ENCODE measurements around the gene CD82.

CD82 gene

DNA sequence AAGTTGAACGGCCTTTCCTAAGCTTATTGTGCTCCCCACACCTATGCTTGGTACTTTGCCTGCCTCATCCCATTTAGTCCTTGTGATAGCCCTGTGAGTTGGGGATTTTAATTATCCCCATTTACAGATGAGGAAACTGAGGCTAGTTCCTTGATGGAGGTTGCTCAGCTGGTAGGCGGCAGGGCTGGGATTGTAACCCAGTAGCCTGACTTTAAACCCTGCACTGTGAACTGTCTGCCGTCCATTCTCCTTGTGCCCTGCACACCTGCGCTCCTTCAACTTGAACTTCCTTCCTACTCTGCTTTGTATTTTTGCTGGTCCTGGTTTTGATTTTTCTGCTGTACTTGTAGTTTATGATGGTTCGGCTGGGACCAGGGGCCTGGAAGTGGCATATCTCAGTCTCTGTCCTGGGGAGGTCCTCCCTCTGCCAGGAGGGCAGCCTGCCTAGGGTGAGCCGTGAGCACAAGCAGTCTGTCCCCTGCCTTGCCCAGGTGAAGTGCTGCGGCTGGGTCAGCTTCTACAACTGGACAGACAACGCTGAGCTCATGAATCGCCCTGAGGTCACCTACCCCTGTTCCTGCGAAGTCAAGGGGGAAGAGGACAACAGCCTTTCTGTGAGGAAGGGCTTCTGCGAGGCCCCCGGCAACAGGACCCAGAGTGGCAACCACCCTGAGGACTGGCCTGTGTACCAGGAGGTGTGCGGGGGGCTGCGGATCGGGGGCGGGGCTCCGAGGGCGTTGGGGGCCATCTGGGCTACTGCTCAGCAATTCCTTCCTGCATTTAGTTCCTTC is 52.4 kb downstream of the CD82 start:
- DNase-seq (ENCODE audit: low spot score): no peak

DNA sequence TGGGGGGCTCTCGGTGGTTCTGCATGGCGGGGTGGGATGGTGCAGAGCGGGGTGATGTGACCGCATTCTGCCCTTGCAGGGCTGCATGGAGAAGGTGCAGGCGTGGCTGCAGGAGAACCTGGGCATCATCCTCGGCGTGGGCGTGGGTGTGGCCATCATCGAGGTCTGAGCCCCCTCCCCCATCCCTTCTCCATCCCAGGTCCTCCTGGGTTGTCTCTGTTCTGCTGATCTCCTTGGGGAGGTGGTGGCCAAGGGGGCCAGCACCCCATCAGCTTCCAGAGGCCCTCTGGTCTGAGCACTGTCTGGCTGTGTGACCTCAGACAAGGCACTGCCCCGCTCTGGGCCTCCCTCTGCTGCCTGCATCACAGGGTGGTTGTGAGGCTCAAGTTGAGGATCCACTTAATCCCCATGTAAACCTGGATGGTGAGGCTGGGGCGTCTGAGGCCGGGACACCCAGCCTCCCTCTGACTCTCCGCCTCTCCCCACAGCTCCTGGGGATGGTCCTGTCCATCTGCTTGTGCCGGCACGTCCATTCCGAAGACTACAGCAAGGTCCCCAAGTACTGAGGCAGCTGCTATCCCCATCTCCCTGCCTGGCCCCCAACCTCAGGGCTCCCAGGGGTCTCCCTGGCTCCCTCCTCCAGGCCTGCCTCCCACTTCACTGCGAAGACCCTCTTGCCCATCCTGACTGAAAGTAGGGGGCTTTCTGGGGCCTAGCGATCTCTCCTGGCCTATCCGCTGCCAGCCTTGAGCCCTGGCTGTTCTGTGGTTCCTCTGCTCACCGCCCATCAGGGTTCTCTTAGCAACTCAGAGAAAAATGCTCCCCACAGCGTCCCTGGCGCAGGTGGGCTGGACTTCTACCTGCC is 53.3 kb downstream of the CD82 start:
- no peak for DNase-seq (ENCODE audit: low spot score)

DNA sequence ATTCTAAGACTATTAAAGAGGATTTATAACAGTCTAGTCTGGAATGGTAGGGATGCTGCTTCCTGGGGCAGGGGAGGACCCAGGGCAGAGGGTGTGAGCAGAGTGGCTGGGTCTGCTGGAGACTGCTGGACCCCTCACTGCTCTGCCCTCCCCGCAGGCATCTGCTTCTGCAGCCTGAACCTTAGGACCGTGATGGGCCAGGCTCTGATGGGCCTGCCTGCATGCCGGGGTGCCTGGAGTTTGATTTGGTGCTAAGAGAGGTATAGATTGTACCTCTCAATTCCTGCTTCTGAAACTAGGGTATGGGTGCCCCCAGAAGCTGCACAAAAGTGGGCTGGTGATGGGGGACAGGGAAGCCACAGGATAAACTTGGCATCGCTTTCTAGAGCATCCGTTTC is 54.9 kb downstream of the CD82 start:
- DNase-seq (ENCODE audit: low spot score): no peak

DNA sequence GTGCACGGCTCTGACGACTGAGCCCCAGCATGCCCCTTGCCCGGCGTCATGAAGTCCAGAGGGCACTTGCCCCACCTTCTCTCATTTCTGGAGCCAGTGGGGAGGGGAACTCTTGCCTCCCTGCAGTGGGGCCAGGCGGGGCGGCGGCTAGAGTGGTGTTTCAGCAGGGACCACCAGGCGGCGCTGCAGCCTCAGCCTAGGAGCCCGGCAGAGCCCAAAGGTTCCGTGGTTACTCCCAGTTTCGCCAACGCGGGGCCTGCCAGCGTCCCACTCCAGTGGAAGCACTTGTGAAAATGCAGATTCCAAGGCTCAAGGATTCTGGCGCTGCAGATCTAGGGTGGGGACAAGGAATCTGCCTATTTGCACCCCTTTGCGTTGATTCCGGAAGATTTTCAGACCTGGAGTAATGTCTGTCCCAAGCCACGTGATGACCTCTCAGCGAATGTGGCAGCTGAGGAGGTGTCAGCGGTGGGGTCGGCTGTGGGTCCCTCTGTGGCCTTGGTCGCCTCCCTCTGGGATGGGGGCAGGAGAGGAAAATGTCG is 55.7 kb downstream of the CD82 start:
- peak; percentile 51 for DNase-seq (ENCODE audit: low spot score)

DNA sequence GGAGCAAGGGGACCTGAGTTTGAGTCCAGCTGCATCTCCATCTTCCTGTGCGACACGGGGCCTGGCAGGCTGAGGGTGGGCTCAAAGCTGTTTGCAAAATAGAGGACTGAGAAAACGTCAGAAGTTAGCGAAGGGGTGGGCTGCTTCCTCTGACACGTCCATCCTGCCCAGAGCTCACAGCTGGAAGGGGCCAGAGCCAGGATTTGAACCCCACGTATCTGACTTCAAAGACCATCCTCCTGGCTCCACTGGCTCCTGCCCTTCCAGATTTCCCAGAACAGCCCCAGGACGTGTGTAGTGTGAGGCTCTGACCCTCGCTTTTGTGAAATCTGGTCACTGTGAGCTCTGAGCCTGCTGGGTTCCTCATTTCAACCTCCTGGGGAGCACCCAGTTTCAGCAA is 56.3 kb downstream of the CD82 start:
- DNase-seq (ENCODE audit: low spot score): no peak

DNA sequence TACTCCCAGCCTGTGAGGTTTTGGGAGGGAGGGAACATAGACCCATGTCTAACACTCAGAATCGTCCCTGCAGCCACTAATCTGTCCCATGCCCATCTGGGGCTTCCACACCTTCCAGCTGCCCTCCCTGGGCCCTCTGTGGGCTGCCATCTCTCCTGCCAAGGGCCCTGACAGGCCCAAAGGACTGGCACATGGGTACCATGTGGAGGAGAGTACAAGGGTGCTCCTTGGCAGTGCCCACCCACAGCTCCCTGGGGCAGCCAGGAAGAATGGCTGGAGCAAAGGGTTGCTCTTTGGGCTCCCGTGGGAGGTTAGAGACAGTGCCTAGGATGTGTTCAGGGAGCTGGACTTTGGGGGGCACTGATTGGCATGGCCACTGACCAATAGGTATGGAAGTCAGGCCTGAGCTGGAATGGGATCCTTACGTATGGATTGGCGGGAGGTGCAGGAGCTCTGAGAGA is 56.8 kb downstream of the CD82 start:
- no peak for DNase-seq (ENCODE audit: low spot score)

DNA sequence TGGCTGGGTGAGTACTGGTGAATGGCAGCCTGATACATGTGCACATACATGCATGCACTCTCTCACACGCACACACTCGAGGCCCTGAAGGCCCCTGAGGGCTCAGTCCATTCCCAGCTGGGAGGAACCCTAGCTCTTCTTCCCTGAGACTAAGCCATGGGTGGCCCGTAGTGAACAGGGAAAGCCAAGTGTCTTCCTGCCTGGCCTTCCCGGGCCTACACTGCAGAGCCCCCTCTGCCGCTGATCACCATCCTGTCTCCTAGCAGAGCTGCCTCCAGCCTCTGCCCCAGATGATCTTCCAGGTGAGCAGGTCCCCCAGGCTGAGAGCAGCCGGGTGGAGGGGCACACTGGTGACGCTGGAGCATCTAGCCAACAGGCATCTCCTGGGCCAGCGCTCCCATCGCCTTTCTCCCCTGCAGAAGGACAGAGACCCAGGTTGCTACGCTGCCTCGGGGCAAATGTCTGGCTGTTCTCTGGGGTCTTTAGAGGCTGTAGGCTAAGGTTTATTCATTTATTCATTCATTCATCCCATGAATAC is 57.3 kb downstream of the CD82 start:
- no peak for DNase-seq (ENCODE audit: low spot score)

DNA sequence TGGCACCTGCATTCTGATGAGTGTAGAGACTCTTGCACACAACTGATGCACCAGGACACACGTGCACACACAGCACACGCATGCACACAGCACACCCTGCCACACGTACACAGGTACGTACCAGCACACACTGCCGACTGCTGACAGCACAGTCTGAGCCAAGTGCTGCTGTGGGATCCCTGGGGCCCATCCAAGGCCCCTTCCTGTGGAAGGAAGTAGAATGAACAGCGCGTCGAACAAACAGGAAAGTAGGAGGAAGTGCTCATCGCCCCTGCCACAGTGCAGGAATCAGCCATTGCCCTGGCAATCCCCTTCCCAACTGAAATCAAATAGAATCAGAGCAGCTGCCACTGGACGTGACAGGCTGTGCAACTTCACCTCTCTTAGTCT is 57.9 kb downstream of the CD82 start:
- no peak for DNase-seq (ENCODE audit: low spot score)

DNA sequence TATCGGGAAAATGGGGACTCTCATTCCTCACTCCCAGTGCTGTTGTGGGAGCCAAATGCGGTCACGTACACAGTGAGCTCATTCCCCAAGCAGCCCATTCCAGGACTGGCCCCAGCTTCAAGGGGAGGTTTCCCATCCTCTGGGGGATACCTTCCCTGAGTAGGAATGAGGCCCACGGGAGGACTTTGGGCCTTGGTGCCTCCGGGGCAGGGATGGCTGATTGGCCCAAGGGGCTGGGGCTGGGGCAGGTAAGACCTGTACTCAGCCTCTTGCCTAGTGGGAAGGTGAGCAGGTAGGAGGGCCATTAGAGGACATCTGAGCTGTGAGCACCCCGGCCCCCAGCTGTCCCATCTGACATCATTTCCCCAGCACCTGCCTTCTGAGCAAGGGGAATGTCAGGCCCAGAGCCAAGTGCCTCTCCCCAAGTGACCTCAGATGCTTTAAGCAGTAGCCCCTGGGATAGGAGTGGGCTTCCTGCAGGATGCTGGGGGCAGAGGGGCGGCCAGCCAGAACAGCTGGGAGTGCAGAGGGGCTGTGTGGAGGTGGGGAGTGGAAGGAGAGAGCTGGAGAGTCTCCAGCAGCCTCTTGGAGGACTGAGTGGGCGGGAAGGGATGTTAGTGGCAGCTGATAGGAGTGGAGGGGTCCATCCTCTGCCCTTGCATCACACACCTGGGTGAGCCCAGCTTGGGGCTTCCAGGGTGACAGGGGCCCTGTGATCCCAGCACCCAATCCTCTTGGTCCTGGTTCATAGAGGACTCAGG is 58.4 kb downstream of the CD82 start:
- DNase-seq (ENCODE audit: low spot score): no peak

DNA sequence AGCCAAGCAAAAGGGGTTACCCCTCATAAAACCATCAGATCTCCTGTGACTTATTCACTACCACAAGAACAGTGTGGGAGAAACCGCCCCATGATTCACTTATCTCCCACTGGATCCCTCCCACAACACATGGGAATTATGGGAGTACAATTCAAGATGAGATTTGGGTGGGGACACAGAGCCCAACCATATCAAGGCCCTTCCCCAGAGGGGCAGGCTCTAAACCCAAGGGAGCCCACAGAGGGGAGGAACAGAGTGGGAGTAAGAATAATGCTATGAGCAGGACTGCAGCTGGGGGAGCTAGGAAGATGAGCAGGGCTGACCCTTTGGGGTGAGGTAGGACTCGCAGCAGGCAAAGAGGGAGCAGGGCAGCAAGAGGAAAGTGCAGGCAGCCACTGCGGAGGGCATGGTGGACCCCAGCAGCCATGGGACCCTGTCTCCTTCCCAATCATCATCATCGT is 59.3 kb downstream of the CD82 start:
- DNase-seq (ENCODE audit: low spot score): no peak

DNA sequence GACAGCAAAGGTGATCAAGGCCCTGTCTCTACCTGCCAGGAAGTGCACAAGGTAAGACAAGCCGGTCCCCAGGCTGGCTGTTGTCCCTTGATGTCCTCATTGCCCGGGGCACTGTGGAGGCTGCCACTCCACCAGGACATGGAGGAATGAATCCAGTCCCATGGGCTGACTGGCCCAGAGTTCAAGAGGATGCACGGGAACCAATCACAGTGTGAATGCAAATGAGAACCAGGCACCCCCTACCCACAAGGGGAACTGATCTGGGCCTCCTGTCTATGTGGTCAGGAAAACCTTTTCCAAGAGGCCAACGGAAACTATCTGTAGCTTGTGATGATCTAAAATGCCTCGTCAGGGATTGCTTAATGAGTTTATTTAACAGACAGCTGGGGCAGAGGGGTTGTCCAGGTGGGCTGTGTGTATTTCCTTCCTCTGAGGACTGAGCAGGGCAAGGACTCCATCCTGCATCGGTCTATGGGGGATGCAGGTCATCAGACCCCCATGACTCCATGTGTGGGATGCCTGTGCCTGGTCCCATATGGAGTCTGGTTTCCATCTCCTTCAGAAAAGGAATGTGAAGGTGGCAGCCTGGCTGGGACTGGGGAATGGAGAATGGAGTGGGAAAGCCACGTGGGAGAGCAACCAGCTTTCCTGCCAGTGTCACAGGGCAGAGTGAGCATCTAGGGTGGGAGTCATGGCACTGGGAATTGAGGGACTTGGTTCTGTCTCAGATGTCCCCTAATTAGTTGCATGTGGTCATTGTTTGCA is 60.5 kb downstream of the CD82 start:
- no peak for DNase-seq (ENCODE audit: low spot score)

DNA sequence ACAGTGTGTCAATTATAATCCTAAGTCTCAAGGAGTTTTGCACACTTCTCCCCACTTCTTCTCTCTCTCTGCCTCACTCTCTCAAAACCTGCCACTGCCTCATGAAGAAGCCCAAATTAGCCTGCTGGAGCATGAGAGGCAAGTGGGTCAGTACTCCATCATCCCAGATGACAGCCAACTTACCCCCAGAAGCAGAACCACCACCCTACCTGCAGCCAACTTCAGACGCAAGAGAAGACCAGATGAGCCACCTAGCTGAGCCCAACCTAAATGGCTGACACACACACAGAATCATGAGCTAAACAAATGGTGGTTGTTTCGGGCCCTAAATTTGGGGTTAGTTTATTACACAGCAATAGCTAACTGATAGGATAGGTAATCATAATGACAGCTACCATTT is 61.2 kb downstream of the CD82 start:
- no peak for DNase-seq (ENCODE audit: low spot score)

DNA sequence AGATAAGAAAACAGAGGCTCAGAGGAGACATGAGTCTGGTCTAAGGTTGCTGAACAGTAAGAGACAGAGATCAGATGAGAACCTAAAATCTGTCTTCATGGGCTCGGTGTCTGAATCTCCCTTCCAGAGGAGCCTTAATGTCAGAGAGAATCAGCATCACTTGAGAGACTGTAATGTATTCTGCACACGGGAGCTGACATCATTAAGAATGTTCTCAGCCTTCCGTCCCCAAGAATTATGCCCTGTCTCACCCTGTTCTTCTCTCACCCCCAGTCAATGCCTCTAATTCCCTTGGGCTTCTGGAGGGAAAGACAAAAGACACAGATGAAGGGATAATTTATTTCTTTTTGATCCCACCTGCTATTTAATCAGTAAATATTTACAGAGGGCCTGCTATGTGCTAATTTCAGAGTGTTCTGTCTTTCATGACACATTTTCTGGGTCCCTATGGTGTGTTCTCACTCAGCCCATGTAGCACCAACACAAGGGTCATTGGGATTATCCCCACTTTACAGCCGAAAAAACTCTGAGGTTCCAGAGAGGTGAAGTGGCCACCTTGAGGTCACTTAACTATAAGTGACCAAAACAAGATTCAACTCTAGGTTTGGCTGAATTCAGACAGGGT is 61.8 kb downstream of the CD82 start:
- DNase-seq (ENCODE audit: low spot score): no peak

DNA sequence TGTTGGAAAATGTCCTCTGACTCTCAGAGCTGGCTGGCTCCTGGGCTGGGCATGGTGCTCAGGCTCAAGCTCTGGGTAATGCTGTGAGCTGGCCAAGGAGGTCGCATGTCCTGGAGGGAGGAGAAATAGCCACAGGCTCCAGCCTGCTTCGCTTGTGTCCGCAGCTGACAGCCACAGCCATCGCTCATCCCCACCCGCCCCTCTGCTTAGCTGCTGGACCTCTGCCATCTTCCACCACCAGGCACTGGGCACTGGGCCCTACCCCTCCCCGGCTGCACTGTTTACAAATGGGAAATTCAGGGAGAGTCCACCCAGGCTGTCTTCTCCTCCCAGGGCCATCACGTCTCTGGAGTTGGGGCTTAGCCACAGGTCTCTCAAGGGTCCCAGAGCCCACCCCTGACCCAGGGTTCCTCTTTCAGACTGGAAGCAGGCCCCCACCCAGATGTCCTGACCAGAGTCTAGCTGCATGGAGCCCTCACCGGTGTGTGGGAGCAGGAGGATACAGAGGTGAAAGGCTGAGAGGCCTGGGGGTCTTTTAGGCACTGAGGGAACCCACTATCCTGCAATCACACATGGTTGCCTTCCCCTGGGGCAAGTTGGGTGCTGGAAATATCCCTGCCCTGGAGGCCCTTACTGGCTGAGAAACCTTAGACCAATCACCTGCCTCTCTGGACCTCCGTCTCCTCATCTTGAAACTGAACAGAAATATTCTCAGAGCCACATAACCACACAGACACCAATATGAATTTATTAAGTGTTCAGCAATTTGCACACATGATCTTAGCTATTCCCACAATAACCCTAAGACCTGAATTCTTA is 62.7 kb downstream of the CD82 start:
- no peak for DNase-seq (ENCODE audit: low spot score)

DNA sequence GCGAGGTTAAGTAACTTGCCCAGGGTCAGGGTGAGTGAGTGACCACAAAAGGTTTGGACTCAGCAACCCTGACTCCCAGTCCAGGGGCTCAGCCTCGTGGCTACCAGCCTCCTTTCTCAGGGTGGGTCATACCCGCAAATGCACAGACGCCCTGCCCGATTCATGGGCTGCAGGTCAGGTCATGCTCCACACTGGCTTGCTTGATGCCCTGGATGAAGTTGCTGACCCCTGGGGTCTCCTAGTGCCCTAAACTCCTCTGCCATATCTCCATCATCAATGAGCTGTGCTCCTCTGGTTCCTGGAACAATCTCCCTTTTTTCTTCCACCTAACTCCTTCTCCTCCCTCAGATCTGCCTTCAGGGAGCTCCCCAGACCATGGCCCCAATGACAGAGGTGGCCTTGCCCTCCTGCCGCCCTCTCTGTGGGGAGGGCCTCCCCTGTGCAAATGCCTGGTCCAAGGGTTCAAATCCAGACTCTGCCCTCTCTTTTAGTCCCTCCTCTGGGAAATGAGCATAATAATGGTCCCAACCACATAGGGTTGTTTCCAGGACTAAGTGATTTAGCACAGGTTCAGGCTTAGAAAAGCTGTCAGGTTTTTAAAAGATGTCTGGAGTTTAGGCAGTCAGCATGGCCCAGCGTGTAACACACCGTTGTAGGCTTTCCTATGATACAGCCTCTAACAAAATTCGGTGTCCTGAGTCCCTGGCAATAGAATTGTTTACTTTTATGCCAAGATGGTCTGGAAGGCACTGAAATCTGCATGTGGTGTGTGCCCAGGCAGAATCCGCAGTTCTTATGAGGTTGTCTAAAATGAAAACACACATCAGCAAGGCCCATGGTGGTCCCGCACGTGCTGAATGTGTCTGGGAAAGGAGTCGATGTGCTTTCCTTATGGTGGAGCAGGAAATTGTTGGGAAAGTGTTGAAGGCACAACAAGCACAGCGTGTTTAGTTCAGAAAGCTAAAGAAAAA is 63.6 kb downstream of the CD82 start:
- no peak for DNase-seq (ENCODE audit: low spot score)

DNA sequence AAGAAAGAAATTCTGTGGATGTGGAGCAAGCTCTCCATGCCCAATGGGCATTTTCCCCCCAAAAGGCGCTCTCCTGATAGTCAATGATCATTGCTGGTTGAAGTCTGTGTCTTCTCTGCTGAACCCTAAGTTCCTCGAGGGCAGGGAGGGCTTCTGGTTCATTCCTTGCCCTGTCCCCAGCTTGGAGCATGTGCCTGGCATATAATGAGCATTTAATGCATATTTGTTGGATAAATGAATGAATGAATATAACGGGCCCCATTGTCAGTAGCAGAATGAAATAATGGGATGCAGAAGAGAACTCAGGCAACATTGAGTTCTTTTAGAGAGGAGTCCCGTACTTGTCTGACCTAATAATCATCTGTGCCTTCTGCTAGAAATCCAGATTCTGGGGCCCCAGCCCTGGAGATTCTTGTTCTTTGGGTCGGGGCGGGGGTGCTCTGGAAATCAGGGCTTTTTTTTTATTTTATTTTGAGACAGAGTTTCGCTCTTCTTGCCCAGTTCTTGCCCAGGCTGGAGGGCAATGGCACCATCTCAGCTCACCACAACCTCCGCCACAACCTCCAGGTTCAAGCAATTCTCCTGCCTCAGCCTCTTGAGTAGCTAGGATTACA is 64.4 kb downstream of the CD82 start:
- DNase-seq (ENCODE audit: low spot score): no peak

DNA sequence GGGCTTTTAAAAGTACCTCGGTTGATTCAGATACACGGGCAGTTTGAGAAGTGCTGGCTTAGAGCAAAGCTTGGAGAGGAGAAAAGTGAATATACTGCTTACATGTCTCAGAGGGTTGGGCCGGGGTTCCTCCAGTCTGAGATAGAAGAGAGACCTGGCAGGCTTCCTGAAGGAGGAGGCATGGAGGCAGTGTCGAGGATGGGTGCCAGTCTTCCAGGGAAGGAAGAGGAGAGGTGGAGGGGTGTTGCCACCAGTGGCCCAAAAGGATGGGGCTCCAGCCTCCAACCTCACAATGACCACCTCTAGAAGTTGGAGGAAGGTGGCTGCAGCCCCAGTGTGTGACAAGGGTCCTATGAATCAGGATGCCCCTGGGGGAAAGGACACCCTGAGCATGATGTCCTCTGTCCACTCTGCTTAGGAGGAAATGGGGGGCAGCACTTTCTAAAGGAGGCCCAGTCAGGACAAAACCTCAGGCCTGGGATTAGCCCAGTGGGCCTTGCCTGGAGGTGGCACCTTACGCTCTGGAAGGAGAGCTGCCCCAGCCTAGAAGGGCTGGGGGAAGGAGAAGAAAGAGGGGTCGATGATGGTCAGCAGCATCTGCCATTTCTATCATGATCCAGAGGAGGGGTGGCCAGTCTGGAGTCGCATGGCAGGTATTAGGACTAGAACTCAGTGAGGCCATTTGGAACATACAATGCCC is 65.2 kb downstream of the CD82 start:
- DNase-seq (ENCODE audit: low spot score): no peak
